DMS53 (cell line): ENCODE data around the gene D2HGDH.
"Not testable (repeated sequence)": the region's sequence is repeated elsewhere in the genome, so short reads cannot be mapped to it uniquely, and the experiment has no call there.

Experiments
- DNase-seq: peaks from one replicate; lab custom pipeline; 2025; lab: John Stamatoyannopoulos, UW

D2HGDH gene

DNA sequence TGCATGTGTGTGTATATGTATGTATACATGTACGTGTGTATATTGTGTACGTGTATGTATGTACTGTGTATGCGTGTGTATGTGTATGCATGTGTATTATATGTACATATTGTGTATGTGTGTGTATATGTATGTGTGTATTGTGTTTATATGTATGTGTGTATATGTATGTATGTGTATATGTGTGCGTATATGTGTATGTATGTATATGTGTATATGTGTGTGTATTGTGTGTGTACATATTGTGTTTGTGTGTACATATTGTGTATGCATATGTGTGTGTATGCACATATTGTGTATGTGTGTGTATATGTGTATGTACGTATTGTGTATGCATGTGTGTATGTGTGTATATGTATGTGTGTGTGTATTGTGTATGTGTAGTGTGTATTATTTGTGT lies 59.0 kb downstream of the D2HGDH start:
- DNase-seq = no peak

- no peak for DNase-seq
Observed at GRCh38 chr2:241794250-241794823, 59.9 kb downstream of the D2HGDH start.

DNA sequence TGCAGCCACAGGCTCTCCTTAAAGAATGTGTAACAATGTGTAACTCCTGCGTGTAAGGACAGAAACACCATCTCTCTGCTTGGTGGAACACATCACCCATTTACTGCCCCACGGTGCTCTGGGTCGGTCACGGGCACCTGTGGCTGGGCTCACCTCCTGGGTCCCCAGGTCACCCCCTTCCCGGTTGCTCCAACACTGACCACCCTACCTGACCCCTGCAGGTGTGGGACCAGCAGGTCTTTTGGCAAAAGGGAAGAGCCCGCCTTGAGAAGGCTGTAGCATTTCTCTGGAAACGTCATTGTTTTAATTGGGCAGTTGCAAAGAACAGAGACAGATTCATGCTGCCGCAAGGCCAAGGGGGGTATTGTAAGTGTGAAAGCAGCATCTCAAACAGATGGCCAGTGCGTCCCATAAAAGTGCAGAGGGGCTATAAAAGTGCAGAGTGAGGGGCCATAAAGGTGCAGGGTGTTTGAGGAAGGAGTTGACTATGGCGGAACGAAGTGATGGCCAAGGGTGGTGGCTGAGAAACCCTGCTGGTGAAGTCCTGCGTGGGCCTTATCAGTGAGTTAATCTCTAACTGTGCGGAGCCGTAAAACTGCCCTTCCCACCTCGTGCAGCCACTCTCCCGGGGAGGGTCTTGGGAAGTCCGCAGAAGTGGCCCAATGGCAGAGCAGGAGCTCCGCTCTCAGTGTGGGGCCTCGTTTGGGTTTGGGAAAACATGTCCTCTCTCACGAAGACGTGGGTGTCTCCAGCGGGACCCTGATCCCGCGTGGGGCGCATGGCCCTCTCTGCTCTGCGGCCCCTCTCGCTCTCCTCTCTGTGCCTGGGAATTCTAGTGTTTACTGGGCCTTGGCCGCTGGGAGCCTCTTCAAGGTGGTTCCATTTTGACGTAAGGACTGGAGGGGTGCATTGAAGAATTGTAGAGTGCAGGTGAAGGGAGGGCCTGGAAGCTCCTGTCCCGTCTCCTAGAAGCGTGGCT lies 60.9 kb downstream of the D2HGDH start:
- DNase-seq = no peak

GRCh38 chr2:241796209-241796608 lies 61.8 kb downstream of the D2HGDH start:
- no peak for DNase-seq

DNA sequence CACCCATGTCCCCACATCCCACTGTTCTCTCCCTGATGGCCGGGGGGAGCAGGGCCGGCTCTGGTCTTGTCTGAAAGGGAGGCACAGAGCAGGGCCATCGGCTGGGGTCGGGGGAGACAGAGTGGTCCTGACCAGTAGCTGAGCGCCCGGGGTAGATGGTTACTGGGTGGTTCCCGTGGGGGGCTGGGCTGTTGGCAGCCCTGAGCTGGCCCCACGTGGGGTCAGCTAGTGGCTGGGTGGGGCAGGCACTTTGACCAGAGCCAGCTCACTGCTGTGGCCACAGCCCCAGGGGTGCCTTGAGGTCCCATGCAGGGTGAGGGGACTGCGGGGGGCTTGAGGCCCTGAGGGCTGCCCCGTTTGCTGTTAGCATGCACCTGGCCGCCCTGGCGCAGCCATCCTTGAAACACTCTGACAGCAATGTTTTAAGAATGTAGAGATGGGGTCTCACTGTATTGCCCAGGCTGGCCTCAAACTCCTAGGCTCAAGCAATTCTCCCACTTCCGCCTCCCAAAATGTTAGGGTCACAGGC lies 62.2 kb downstream of the D2HGDH start:
- no peak for DNase-seq

GRCh38 chr2:241797441-241798080 lies 63.1 kb downstream of the D2HGDH start:
- DNase-seq = no peak

DNA sequence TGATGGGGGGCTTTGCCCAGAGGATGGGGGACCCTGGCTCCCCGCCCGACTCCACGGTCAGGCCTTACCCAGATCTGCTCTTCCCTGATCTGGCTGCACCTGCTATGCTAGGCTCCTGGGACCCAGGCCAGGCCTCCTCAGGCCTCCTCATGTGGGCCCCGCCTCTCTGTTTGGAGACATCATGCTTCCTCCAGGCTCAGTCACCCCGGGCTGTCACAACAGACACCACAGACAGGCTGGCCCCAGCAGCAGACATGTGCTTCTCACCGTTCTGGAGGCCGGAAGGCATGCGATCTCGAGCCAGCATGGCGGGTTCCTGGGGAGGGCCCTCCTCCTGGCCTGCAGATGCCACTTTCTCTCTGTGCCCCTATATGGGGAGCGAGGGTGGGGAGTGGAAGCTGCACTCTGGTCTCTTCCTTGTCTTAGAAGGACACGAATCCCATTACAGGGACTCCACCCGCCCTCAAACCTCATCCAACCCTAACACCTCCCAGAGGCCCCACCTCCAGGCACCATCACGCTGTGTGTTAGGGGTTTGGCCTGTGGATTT lies 63.7 kb downstream of the D2HGDH start:
- no peak for DNase-seq

DNA sequence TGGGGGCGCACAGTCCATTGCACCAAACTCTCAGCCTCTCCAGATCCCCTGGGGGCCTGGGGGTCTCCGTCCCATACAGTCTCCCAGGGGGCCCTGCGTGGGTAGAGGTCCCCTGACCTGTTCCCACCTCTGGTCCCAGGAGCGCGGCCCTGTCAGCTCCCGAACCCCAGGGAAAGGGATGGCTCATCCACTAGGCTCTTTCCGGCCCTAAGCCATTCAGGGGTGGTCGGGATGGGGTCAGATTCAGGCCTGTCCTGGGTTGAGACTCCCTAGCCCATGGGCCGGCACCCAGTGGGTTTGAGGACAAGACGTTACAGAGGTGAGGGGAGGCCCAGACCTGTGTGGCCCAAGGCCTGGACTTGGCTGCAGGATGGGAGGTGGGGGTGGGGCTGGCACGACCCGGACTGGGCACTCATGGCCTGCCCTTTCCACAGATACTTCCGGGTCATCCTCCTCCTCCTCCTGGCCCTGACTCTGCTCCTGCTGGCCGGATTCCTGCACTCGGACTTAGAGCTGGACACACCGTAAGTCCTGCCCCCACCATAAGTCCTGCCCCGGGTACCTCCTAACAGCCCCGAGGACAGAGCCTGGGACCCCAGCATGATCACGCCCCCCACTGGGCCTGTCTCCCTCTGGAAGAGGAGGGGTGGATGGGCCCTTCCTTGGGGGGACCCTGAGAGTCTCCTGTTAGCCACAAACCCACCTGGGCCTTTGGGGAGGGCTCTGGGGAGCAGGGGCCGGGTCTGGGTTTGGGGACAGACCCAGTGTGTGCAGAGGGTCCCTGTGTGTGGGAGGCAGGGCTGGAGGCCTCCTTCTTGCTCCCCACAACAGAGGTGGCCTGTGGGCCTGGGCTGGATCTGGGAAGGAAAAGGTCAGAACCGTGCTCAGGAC lies 64.4 kb downstream of the D2HGDH start:
- no peak for DNase-seq

DNA sequence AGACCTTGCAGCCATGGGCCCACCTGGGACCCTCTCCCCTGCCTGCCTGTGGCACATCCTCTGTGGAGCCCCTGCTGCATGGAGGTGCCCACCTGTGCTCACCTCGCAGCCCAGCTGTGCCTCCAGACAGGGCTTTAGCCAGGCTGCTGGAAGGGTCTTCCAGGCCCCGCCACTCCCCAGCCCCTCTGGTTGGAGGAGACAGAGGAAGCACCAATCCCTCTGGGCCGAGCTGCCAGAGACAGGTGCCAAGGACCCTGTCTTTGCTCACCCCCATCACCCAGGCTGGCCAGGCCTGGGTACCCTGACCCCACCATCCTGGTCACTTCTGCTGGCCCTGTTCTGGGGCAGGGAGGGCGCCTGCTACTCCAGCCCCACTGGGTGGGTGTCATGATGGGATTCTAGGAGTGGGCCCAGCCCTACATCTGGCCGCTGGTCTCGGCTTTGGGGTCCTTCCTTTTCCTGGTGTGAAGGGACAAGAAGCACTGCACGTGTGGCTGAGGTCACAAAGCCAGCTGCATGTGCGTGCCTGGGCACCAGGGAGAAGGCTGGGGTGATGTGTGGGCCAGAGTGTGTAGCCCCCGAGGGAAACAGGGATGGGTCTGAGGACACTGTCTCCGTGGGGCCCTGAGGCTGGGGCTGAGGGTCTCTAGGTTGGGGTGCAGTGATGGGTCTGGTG lies 65.2 kb downstream of the D2HGDH start:
- DNase-seq = no peak

GRCh38 chr2:241800198-241800903 lies 65.9 kb downstream of the D2HGDH start:
- not testable (repeated sequence) for DNase-seq

DNA sequence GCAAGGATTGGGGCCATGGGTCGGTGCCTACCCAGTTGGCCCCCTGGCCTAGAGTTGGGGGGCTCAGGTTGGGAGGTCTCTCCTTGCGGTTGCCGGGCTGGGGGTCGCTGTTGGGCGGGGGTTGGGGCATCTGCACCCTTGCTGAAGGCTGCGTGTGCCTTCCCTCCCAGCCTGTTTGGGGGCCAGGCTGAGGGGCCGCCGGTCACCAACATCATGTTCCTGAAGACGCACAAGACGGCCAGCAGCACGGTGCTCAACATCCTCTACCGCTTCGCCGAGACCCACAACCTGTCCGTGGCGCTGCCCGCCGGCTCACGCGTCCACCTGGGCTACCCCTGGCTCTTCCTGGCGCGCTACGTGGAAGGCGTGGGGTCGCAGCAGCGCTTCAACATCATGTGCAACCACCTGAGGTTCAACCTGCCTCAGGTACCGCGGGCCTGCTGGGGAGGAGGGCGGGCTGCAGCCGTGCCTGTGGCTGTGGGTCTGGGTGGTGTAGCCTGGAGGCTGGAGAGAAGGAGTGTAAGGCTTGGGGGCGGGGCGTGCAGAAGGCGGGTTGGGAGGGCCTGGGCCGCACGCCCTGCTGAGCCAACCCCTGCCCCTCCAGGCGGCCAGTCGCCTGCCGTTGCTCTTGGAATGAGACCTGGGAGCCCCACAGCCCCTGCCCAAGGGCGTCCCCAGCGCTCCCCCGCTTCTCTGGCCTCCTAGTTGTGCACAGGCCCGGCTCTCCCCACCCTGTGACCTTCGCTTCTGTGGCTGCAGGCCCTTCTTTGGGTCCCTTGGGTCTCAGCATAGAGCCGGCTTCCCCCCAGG lies 67.4 kb downstream of the D2HGDH start:
- no peak for DNase-seq

GRCh38 chr2:241802421-241803318 lies 68.2 kb downstream of the D2HGDH start:
- DNase-seq = no peak

GRCh38 chr2:241803387-241804325 lies 69.2 kb downstream of the D2HGDH start:
- DNase-seq = no peak

DNA sequence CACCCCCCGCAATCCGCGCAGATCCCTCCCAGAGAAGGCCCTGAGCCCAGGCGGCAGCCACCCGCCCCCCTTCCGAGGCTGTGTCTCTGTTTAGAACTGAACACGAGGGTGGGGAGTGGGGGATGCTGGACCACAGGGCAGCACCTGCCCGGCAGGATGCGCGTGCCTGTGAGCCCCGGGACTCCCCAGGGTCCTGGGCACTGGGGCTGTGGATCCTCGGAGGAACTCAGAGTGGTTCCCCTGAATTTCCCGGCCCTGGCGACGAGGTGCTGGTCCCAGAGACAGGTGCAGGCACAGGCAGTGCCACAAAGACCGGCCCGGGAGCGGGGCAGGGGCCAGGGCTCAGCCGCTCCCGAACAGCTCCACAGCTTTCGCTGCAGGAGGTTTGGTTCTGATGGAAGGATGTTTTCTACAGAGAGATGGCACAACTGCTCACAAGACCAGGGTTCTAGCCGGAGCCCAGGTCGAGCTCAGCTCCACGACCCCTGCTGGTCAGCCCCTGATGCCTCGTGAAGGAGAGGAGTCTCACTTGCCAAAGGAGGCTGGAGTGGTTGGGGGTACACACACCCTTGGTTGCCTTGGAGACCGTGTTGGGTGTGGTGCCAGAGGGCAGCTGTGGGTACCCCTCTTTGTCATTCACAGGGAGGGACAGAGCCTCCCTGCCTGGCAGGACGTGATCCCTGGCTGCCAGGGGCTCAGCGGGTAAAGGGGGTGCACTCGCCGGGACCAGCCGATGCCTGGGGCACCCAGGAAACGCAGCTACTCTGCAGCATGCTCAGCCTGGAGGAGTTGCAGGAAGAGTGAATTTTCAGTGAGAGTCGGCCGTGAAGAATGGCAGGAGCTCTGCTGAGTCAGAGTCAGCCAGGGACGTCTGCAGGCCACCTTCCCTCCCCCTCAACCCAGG lies 70.1 kb downstream of the D2HGDH start:
- no peak for DNase-seq

- DNase-seq = not testable (repeated sequence)
Observed at GRCh38 chr2:241806217-241806616, 71.8 kb downstream of the D2HGDH start.
